Hindlimb muscle (tissue), 1 donor: Measurements from ENCODE around the gene LEMD2. TPM values are rescaled to one million over a fixed set of nuclear protein-coding genes. Genes with fewer than 3 reads are reported as not detected.

ENCODE experiments used
- DNase-seq: peaks from one replicate; pipeline ENCODE4 v3.0.0-alpha.2; 2013
- polyA plus RNA-seq: library from polyadenylated mRNA; unstranded; fragments of 120-200 nt; gene quantifications from one replicate; pipeline ENCODE4 v1.2.1, GENCODE V29; 2013; ENCODE audit not compliant: insufficient read length

The LEMD2 gene
- polyA plus RNA-seq, 1 donor = 39.8 TPM

- DNase-seq = no peak
Measured at GRCh38 chr6:33737267-33738026, 51.5 kb downstream of the LEMD2 start.

GRCh38 chr6:33735216-33735615, 53.7 kb downstream of the LEMD2 start:
- DNase-seq = no peak

- DNase-seq = no peak
Measured at GRCh38 chr6:33733709-33734007, 55.3 kb downstream of the LEMD2 start.

GRCh38 chr6:33732817-33733708, 55.9 kb downstream of the LEMD2 start:
- no peak for DNase-seq

- DNase-seq = no peak
Measured at GRCh38 chr6:33732385-33732784, 56.5 kb downstream of the LEMD2 start.

- DNase-seq = no peak
Measured at GRCh38 chr6:33731751-33732282, 57.1 kb downstream of the LEMD2 start.

GRCh38 chr6:33731035-33731434, 57.9 kb downstream of the LEMD2 start:
- no peak for DNase-seq

- no peak for DNase-seq
Measured at GRCh38 chr6:33730611-33731010, 58.3 kb downstream of the LEMD2 start.

GRCh38 chr6:33729059-33729458, 59.9 kb downstream of the LEMD2 start:
- DNase-seq = no peak

GRCh38 chr6:33728438-33728837, 60.5 kb downstream of the LEMD2 start:
- no peak for DNase-seq

- no peak for DNase-seq
Measured at GRCh38 chr6:33727932-33728331, 61.0 kb downstream of the LEMD2 start.

GRCh38 chr6:33727126-33727525, 61.8 kb downstream of the LEMD2 start:
- no peak for DNase-seq

GRCh38 chr6:33726696-33727095, 62.2 kb downstream of the LEMD2 start:
- DNase-seq = no peak

- no peak for DNase-seq
Measured at GRCh38 chr6:33725891-33726673, 62.8 kb downstream of the LEMD2 start.

GRCh38 chr6:33725222-33725621, 63.7 kb downstream of the LEMD2 start:
- DNase-seq = no peak

- DNase-seq = no peak
Measured at GRCh38 chr6:33724102-33725023, 64.6 kb downstream of the LEMD2 start.

- no peak for DNase-seq
Measured at GRCh38 chr6:33723371-33724085, 65.4 kb downstream of the LEMD2 start.

GRCh38 chr6:33722103-33722623, 66.8 kb downstream of the LEMD2 start:
- DNase-seq = no peak

- DNase-seq = no peak
Measured at GRCh38 chr6:33721508-33721907, 67.4 kb downstream of the LEMD2 start.
